NCI-H510A (cell line): Measurements from ENCODE around the gene HRG.

ENCODE experiments used
- DNase-seq: peaks from one replicate; lab custom pipeline; 2025; lab: John Stamatoyannopoulos, UW

Gene HRG

GRCh38 chr3:186638259-186638658 is 27.6 kb upstream of the HRG start:
- no peak for DNase-seq

GRCh38 chr3:186639778-186640472 is 25.9 kb upstream of the HRG start, which contains the start of gene FETUB:
Gene FETUB (plus strand): TSS chr3:186640399. CDS start chr3:186640461, 62 bp downstream.
- no peak for DNase-seq

- DNase-seq: no peak
Measured at GRCh38 chr3:186640473-186640818, 25.4 kb upstream of the HRG start.

GRCh38 chr3:186640929-186641328 is 24.9 kb upstream of the HRG start:
- no peak for DNase-seq

GRCh38 chr3:186642014-186642413 is 23.8 kb upstream of the HRG start:
- no peak for DNase-seq

- no peak for DNase-seq
Measured at GRCh38 chr3:186643493-186643892, 22.3 kb upstream of the HRG start.

- no peak for DNase-seq
Measured at GRCh38 chr3:186644683-186645082, 21.1 kb upstream of the HRG start.

GRCh38 chr3:186646106-186646505 is 19.7 kb upstream of the HRG start:
- no peak for DNase-seq

GRCh38 chr3:186646841-186647240 is 19.0 kb upstream of the HRG start:
- DNase-seq: no peak

GRCh38 chr3:186648851-186649250 is 17.0 kb upstream of the HRG start:
- DNase-seq: no peak

- DNase-seq: no peak
Measured at GRCh38 chr3:186651678-186652215, 14.1 kb upstream of the HRG start.

- no peak for DNase-seq
Measured at GRCh38 chr3:186653080-186653707, 12.6 kb upstream of the HRG start.

GRCh38 chr3:186653984-186654383 is 11.8 kb upstream of the HRG start:
- DNase-seq: no peak

GRCh38 chr3:186663361-186664118 is 2.3 kb upstream of the HRG start:
- DNase-seq: no peak

- no peak for DNase-seq
Measured at GRCh38 chr3:186664119-186664495, 1.7 kb upstream of the HRG start.

GRCh38 chr3:186664506-186664905 is 1.3 kb upstream of the HRG start:
- no peak for DNase-seq

GRCh38 chr3:186668426-186668825 is 2.6 kb downstream of the HRG start:
- DNase-seq: no peak

- DNase-seq: no peak
Measured at GRCh38 chr3:186669378-186670084, 3.7 kb downstream of the HRG start.

- DNase-seq: no peak
Measured at GRCh38 chr3:186670155-186670554, 4.3 kb downstream of the HRG start.

GRCh38 chr3:186671051-186671450 is 5.2 kb downstream of the HRG start:
- no peak for DNase-seq

- no peak for DNase-seq
Measured at GRCh38 chr3:186678604-186679003, 12.8 kb downstream of the HRG start.

GRCh38 chr3:186679151-186679550 is 13.3 kb downstream of the HRG start:
- DNase-seq: no peak
